ENCODE data around the gene BSND.

Gene BSND

GRCh38 chr1:54975356-54976108 lies 23.2 kb upstream of the BSND start:
- DNase-seq (ENCODE audit: low read depth in 2 of 2), result no peak

DNA sequence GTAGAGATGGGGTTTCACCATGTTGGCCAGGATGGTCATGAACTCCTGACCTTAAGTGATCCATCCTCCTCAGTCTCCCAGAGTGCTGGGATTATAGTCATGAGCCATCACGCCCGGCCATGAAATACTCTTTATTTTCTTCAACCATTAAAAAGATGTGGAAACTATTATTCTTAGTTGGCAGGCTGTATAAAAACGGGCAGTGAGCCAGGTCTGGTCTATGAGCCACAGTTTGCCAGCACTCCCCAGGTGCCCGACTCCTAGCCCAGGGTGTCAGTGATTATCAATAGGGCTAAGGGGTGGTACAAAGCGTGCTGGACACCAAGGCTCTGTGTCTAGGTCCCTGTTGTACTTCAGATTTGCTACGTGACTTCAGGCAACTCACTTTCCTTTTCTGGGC lies 22.0 kb upstream of the BSND start:
- no peak for DNase-seq (ENCODE audit: low read depth in 2 of 2)

DNA sequence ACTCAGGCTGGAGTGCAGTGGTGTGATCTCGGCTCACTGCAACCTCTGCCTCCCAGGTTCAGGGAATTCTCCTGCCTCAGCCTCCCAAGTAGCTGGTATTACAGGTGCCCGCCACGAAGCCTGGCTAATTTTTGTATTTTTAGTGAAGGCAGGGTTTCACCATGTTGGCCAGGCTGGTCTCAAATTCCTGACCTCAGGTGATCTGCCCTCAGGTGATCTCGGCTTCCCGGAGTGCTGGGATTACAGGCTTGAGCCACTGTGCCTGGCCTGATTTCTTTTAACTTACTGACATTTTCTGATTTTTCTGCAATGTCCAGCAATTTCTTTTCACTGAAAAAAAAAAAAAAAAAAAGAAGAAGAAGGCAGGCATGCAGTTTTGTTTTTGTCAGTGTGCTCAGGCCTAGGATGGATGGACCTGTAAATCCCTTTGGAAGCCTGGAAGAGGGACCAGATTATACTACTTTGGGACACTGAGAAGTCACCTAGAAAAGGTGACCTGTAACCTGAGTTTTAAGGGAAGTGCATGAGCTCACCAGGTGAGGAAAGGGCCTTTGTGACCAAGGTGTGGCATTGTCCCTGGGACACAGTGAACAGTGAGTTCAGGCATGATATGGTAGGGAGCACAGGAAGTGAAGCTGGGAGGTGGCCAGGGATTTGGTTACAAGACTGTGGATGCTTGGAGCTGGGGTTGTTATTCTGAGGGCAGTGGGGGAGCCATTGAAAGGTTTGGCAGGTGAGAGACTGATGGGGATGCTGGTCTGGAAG lies 21.0 kb upstream of the BSND start:
- no peak for DNase-seq (ENCODE audit: low read depth in 2 of 2)

DNA sequence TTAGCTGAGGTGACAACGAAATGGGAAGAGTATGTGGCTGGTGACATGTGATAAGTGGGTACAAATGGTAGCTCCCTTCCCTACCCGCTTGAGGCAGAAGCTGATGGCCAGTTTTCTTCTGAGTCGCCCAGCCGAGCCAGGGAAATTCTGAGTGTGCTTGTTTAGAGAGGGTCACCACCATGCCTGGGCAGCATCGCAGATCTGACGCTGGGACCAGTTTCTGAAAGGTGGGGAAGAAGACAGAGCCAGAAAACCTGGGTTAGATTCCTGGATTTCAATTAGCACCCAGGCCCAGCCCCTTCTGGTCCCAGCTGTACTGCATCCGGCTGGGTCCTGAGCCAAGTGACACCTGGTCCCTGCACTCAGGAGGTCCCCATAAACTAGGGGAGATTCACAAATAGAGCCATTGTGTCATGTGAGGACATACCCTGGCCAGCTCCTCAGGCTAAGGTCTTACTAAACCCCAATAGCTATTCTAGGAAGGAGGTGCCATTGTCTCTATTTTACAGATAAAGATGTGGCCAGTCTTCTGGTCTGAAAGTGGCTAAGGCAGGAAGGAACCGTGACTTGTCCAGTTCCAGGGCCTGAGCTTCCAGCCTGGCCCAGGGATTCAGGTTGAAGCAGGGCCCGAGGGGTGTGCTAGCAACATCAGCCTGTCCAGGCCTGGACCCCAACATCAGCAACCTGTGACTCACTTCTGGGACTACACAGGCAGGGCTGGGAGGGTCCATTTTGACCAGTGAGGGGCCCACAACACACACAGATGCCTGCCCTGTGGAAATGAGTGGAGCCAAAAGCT lies 20.0 kb upstream of the BSND start:
- DNase-seq (ENCODE audit: low read depth in 2 of 2), result no peak

DNA sequence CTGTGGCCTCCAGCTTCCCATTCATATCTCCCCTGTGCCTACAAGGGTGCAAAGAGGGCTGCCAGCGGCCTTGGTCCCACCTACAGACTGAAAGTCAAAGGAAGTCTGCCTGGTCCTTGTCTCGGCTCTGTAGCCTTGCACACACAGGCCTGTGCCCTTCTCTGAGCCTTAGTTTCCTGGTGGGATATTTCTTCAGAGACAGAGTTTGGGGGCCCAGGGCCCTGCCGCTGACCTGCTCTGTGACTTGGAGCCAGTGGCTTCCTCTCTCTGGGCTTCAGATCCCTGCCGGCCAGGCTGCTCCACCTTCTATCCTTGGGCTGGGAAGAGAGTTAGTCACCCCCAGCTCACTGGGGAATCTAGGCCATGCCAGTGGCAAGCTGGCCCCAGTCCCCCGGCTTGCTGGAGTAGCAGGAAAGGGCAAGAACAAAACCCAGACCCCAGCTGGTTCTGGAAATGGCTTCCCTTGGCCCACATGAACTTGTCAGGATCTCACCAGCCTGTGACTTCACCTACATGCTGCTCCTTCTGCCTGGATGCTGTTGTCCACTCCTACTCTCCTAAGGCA lies 19.3 kb upstream of the BSND start:
- DNase-seq (ENCODE audit: low read depth in 2 of 2), result no peak

DNA sequence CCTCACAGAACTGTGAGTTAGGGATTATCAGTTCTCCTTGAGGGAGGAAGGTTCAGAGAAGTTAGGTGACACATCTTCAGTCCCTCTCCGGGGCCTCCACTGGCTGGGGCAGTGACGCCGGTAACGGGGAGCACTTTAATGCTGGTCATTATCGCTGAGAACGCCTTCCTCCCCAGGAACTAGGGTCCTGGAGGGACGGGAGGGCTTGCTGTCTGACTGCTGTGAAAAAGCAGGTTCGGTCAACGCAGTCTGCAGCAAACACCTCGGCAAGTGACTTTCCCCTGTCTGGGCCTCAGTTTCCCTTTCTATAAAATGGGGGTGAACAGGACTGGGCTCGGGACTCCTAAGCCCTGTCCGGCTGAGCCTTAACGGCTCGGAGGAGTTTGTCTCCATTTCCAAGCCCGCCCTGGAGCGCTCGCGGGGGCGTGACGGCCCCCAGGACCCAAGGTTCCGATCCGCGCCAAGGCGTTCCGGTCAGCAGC lies 18.6 kb upstream of the BSND start:
- no peak for DNase-seq (ENCODE audit: low read depth in 2 of 2)

DNA sequence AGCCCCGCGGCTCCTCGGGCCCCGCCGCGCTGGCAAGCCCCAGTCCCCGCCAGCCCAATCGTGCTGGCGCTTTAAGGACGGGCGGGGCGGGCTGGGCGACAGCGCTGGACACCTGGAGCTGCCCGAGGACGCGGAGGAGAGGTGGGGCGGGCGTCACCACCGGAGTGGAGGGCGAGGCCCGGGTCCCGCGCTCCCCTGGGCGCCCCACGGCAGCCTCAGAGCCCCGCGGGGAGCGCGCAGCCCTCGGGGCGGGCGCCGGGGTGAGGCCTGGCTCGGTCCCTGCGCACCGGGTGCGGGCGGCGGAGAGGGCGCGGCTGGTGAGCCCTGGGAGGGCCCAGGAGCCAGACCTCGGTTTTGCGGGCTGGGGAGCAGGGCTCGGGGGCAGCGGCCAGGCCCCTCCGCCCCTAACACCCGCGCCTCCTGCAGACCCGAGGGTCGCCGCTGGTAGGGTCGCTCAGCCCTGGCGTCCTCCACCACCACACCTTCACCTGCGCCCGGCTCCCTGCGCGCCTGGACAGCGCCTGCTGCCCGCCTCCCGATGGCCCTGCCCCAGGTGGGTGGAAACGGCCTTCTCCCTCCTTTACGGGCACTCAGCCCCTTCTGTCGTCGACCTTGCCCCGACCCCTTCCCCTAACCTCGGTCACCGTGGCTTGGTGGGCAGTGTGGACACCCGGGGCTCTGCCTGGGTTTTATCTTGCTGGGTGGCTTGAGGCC lies 18.0 kb upstream of the BSND start, which contains the start of gene TMEM61:
TSS of gene TMEM61 (plus strand) at position 101 of the 714 bp plus-strand sequence. CDS start at position 539, 438 bp downstream.
- DNase-seq (ENCODE audit: low read depth in 2 of 2), result no peak

DNA sequence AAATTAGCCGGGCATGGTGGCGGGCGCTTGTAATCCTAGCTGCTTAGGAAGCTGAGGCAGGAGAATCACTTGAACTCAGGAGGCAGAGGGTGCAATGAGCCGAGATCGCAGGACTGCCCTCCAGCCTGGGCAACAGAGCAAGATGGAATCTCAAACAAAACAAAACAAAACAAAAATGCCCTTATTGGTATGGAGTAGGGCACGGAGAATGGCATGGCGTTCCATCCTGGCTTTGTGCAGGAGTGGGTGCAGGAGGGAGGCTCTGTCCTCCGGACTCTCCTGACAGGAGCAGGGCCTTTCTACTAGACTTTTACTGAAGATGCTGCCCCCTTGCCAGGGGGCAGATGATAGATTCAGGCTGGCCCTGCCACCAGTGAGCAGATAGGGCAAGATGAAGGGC lies 17.3 kb upstream of the BSND start:
- no peak for DNase-seq (ENCODE audit: low read depth in 2 of 2)

DNA sequence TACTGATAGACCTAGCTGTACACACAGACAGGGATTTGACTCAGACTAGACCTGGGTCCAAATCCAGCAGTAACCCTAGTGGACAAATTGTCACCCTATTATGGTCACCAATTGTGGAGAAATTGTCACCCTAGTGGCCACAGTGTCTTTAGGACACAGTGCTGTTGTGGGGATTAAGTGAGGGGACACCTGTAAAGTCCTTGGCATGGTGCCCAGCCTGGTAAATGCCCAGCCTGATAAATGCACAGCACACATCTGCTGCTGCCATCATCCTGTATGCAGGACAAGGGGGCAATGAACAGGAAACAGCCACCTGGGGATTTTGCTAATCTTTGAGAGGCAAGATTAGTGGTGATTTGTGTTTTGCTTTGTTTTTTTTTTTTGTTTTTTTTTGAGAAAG lies 16.0 kb upstream of the BSND start:
- no peak for DNase-seq (ENCODE audit: low read depth in 2 of 2)

GRCh38 chr1:54984131-54984842 lies 14.4 kb upstream of the BSND start:
- no peak for DNase-seq (ENCODE audit: low read depth in 2 of 2)

DNA sequence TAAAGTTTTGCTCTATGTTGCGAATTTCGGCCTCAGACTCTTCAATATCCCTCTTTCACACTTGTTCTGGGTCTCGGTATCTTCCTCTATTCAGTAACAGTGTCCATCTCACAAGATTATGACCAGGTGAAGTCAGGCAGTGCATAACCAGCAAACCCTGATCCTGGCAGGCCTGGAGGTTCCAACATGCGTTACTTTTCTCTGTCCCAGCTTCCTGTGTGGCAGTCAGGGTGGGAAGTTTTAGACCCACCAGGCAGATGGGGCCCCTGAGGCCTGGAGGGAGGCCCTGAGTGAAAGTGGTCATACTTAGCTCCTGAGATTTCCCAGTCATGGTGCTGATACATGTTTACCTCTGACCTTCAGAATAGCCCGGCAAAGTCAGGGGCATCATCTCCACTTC lies 13.2 kb upstream of the BSND start:
- no peak for DNase-seq (ENCODE audit: low read depth in 2 of 2)

GRCh38 chr1:54986025-54986424 lies 12.7 kb upstream of the BSND start:
- DNase-seq (ENCODE audit: low read depth in 2 of 2), result no peak

GRCh38 chr1:54986533-54986932 lies 12.2 kb upstream of the BSND start:
- no peak for DNase-seq (ENCODE audit: low read depth in 2 of 2)

- no peak for DNase-seq (ENCODE audit: low read depth in 2 of 2)
These were observed 11.3 kb upstream of the BSND start for GRCh38 chr1:54987427-54987826.

DNA sequence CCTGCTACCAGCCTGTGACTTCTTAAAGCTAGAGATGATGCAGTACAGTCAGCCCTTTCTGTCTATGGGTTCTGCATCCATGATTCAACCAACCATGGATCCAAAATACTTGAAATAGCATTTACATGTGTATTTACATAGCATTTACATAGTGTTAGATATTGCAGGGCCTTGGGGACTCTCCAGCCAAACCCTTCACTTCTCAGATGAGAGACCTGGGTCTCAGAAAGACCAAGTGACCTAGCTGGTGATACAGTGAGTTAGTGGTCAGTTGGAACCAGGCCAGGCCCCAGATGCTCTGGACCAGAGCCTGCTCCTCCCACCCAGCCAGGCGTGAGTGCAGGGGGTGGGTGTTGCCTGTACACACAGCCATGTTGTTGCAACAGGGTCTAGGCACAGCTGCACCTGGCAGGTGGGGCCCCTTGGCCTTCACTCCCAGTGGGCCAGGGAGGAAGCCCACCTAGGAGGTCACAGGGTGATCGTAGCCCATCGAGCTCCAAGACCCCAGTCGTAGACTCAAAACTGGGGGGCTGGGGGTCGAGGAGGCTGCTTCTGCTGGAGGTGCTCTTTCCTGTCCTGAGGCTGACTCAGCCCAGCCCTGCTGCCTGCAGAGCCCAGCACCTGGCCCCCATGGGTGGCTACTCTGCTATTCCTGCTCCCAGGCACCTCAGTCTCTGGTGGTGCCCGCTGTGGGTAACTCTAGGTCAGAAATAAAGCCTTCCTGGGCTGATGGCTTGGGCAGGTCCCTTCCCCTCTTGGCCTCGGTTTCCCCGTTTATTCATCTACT lies 10.6 kb upstream of the BSND start:
- no peak for DNase-seq (ENCODE audit: low read depth in 2 of 2)

GRCh38 chr1:54988975-54989374 lies 9.8 kb upstream of the BSND start:
- DNase-seq (ENCODE audit: low read depth in 2 of 2), result no peak

DNA sequence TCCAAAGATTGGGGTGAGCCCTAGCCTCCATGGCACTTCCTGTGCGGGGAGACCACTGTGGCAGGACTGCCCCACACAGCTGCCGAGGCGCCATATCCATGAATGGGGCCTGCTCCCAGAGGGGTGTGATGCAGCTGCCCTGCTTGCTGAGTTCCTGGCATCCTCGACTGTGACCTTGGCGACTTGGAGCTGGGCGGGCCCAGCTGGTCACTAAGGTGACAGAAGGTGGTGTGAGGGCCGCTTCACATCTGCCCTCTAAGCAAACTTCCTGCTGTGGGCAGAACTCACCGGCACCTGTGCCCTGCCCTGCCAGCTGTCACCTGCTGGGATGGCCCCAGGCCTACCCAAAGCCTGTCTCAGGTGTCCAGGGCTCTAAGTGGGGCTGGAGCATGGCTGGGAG lies 9.3 kb upstream of the BSND start:
- no peak for DNase-seq (ENCODE audit: low read depth in 2 of 2)

- DNase-seq (ENCODE audit: low read depth in 2 of 2), result no peak
These were observed 8.5 kb upstream of the BSND start for GRCh38 chr1:54989968-54990810.

DNA sequence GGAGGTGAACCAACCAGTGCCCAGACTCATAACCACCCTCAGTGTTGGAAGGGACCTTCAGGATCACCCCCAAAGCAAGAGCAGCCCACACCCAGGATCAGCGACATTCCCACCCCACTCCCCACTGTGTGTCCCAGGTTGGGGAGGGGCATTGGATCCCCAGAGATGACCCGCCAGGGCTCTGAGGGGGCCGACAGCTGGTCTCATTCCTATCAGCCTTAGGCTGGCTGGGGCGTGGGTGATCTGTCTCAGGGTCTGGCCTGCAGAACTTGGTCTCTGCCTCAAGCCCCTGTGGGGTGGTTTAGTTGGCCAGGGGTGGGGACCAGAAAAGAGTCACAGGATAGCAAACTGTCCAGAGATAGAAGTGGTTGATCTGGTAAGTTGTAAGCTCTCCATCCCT lies 7.8 kb upstream of the BSND start:
- no peak for DNase-seq (ENCODE audit: low read depth in 2 of 2)

Data from stimulated activated CD8-positive, alpha-beta memory T cell treated with anti-CD3 and anti-CD28 coated beads, Interleukin-7, amount 100 ng/mL, for 4 hours (primary cell).